Measurements from ENCODE around the gene SLC49A4. TPM values are rescaled to one million over a fixed set of nuclear protein-coding genes. Genes with fewer than 3 reads are reported as not detected.

The SLC49A4 gene
- polyA plus RNA-seq, 3 donors = 12.9 to 19.0 (median 18.6) TPM

GRCh38 chr3:122875547-122876127, 80.8 kb downstream of the SLC49A4 start:
- Histone ChIP-seq H3K79me2 (ENCODE audit: insufficient read depth, low read length) (no peaks in the 10 kb centered on the region), H3K36me3 (replicated peaks in 1 of 2; ENCODE audit: control insufficient read depth in 1 of 2, insufficient read depth in 2 of 2, low read length in 2 of 2) (peaks cover 55 to 92% of the 10 kb centered on the region in 2 donors), H3K9me3 (replicated peaks in 1 of 2; ENCODE audit: control insufficient read depth in 1 of 2, insufficient read depth in 1 of 2, low read length in 2 of 2) (no peaks in the 10 kb centered on the region), H3K4me2 (replicated peaks; ENCODE audit: extremely low read depth, low read length, poor library complexity, severe bottlenecking) (no peak overlapping the region), H3K27ac (ENCODE audit: low read depth in 1 of 2, low read length in 2 of 2) (no peak overlapping the region), H2AFZ (ENCODE audit: insufficient read depth, low read depth, low read length, poor library complexity, severe bottlenecking) (no peak overlapping the region), H4K20me1 (ENCODE audit: insufficient read depth, low read length) (peaks cover 11% of the 10 kb centered on the region), H3K27me3 (ENCODE audit: control insufficient read depth in 2 of 2, insufficient read depth in 2 of 2, low read length in 2 of 2) (no peaks in the 10 kb centered on the region), H3K4me1 (ENCODE audit: control insufficient read depth in 1 of 2, insufficient read depth in 2 of 2, low read length in 2 of 2) (no peaks in the 10 kb centered on the region), H3K9ac (ENCODE audit: insufficient read depth, low read length, poor library complexity, severe bottlenecking) (no peak overlapping the region), H3K4me3 (replicated peaks in 1 of 3; ENCODE audit: low read depth in 2 of 3, low read length in 3 of 3) (no peak overlapping the region)
- TF ChIP-seq, protein P1, sequence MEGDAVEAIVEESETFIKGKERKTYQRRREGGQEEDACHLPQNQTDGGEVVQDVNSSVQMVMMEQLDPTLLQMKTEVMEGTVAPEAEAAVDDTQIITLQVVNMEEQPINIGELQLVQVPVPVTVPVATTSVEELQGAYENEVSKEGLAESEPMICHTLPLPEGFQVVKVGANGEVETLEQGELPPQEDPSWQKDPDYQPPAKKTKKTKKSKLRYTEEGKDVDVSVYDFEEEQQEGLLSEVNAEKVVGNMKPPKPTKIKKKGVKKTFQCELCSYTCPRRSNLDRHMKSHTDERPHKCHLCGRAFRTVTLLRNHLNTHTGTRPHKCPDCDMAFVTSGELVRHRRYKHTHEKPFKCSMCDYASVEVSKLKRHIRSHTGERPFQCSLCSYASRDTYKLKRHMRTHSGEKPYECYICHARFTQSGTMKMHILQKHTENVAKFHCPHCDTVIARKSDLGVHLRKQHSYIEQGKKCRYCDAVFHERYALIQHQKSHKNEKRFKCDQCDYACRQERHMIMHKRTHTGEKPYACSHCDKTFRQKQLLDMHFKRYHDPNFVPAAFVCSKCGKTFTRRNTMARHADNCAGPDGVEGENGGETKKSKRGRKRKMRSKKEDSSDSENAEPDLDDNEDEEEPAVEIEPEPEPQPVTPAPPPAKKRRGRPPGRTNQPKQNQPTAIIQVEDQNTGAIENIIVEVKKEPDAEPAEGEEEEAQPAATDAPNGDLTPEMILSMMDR (IDR thresholded peaks at IDR 0.05) = no peak
- no peaks in the 10 kb centered on the region for H3K4me1 Mint-ChIP-seq
- H3K27ac Mint-ChIP-seq = no peak overlapping the region
- no peak for DNase-seq
- no peak overlapping the region for H3K4me3 Mint-ChIP-seq
- H3K27me3 Mint-ChIP-seq (ENCODE audit: low read depth in 3 of 3) = no peaks in the 10 kb centered on the region
- no peaks in the 10 kb centered on the region for H3K9me3 Mint-ChIP-seq
- intact Hi-C loops (cut with micrococcal nuclease) = no loop called here
- H3K36me3 Mint-ChIP-seq = peaks cover 59 to 73% of the 10 kb centered on the region in 2 donors

- Mint-ChIP-seq H3K4me1 (no peaks in the 10 kb centered on the region), H3K4me3 (no peak overlapping the region), H3K36me3 (peaks cover 62 to 82% of the 10 kb centered on the region in 2 donors), H3K9me3 (no peaks in the 10 kb centered on the region), H3K27me3 (ENCODE audit: low read depth in 3 of 3) (no peaks in the 10 kb centered on the region), H3K27ac (no peak overlapping the region)
- DNase-seq = no peak
- Histone ChIP-seq H2AFZ (ENCODE audit: insufficient read depth, low read depth, low read length, poor library complexity, severe bottlenecking) (no peak overlapping the region), H3K9ac (ENCODE audit: insufficient read depth, low read length, poor library complexity, severe bottlenecking) (no peak overlapping the region), H3K4me1 (ENCODE audit: control insufficient read depth in 1 of 2, insufficient read depth in 2 of 2, low read length in 2 of 2) (no peaks in the 10 kb centered on the region), H3K4me3 (replicated peaks in 1 of 3; ENCODE audit: low read depth in 2 of 3, low read length in 3 of 3) (no peak overlapping the region), H3K36me3 (replicated peaks in 1 of 2; ENCODE audit: control insufficient read depth in 1 of 2, insufficient read depth in 2 of 2, low read length in 2 of 2) (peaks cover 37 to 94% of the 10 kb centered on the region in 2 donors), H3K4me2 (replicated peaks; ENCODE audit: extremely low read depth, low read length, poor library complexity, severe bottlenecking) (no peak overlapping the region), H3K27ac (ENCODE audit: low read depth in 1 of 2, low read length in 2 of 2) (no peak overlapping the region), H3K27me3 (ENCODE audit: control insufficient read depth in 2 of 2, insufficient read depth in 2 of 2, low read length in 2 of 2) (no peaks in the 10 kb centered on the region), H4K20me1 (ENCODE audit: insufficient read depth, low read length) (peaks cover 11% of the 10 kb centered on the region), H3K79me2 (ENCODE audit: insufficient read depth, low read length) (no peaks in the 10 kb centered on the region), H3K9me3 (replicated peaks in 1 of 2; ENCODE audit: control insufficient read depth in 1 of 2, insufficient read depth in 1 of 2, low read length in 2 of 2) (no peaks in the 10 kb centered on the region)
- WGBS (ENCODE audit: insufficient coverage) = 100% methylated on average over 1 of the region's 4 CpGs
- TF ChIP-seq, protein P1 (IDR thresholded peaks at IDR 0.05) = no peak
- intact Hi-C loops (cut with micrococcal nuclease) = no loop called here
Measured at GRCh38 chr3:122880173-122880572, 85.3 kb downstream of the SLC49A4 start.
